Lower lobe of right lung (tissue), 2 donors: ENCODE results near the gene RAI14. TPM values are rescaled to one million over a fixed set of nuclear protein-coding genes. Genes with fewer than 3 reads are reported as not detected.
A peak's percentile ranks its signal among the peaks of the same experiment; 100 is the strongest.

ENCODE experiments used
- ATAC-seq, 2 donors: fragments of 200-7000 bp; cut with Tn5 transposase; one replicate each; pipeline ENCODE4 v1.9.1; 2020 to 2022; ENCODE audit warnings: mild to moderate bottlenecking in 2 of 2, moderate library complexity in 2 of 2
- DNase-seq: peaks from one replicate; pipeline ENCODE4 v3.0.0-alpha.2; 2020
- H3K27ac ChIP-seq: fragments of 200-600 bp; one replicate; pipeline ENCODE4 v1.8.0; 2022
- H3K27me3 ChIP-seq: fragments of 200-600 bp; one replicate; pipeline ENCODE4 v1.8.0; 2022; ENCODE audit warnings: low read depth
- H3K36me3 ChIP-seq: fragments of 200-600 bp; one replicate; pipeline ENCODE4 v1.8.0; 2022; ENCODE audit warnings: mild to moderate bottlenecking
- H3K4me1 ChIP-seq: fragments of 200-600 bp; one replicate; pipeline ENCODE4 v1.8.0; 2022
- H3K4me3 ChIP-seq: fragments of 200-600 bp; one replicate; pipeline ENCODE4 v1.8.0; 2022; ENCODE audit warnings: mild to moderate bottlenecking
- H3K9me3 ChIP-seq: fragments of 200-600 bp; one replicate; pipeline ENCODE4 v1.8.0; 2022
- CTCF ChIP-seq: fragments of 200-600 bp; IDR thresholded peaks from one replicate; pipeline ENCODE4 v1.8.0; 2022; ENCODE audit warnings: antibody characterized with exemption, mild to moderate bottlenecking
- intact Hi-C: fragments of 100-400 bp; cut with DNase I; formaldehyde crosslinking; loops from one replicate; pipeline ENCODE4 v1.11.0; 2022
- total RNA-seq: library from RNA; stranded (reverse); fragmentation: NEBNext Ultra II Directional; extraction: Animal tissue kit (Norgen Biotek cat#: 25700); gene quantifications from one replicate; pipeline ENCODE4 v1.2.1, GENCODE V29; 2021
- donor health status: DM: no; HTN: yes; CAD: no; lungs with severe emphysema.

RAI14 gene
- total RNA-seq, 1 donor from 2014 or later: 66.8 TPM

- no peak for TF ChIP-seq CTCF
- ATAC-seq: no peak
- H3K4me3 ChIP-seq: no peak overlapping the region
- DNase-seq: no peak
- H3K27ac ChIP-seq: no peak overlapping the region
- no peaks in the 10 kb centered on the region for H3K36me3 ChIP-seq
- no peaks in the 10 kb centered on the region for H3K27me3 ChIP-seq
- intact Hi-C loops: no loop called here
- peaks cover 17% of the 10 kb centered on the region for H3K4me1 ChIP-seq
- H3K9me3 ChIP-seq: no peaks in the 10 kb centered on the region
Observed at GRCh38 chr5:34737731-34738130, 81.6 kb downstream of the RAI14 start.

- Histone ChIP-seq H3K4me1 (peaks cover 17% of the 10 kb centered on the region), H3K27ac (no peak overlapping the region), H3K4me3 (no peak overlapping the region), H3K36me3 (no peaks in the 10 kb centered on the region), H3K27me3 (no peaks in the 10 kb centered on the region), H3K9me3 (no peaks in the 10 kb centered on the region)
- no peak for TF ChIP-seq CTCF
- intact Hi-C loops: no loop called here
- no peak for DNase-seq
- ATAC-seq: no peak
Observed at GRCh38 chr5:34738381-34738780, 82.3 kb downstream of the RAI14 start.

GRCh38 chr5:34740389-34740806, 84.3 kb downstream of the RAI14 start:
- no peak overlapping the region for H3K27ac ChIP-seq
- DNase-seq (no peak), ATAC-seq (peak; percentile 45 to 76)
- H3K4me1 ChIP-seq: peaks cover 17% of the 10 kb centered on the region
- H3K27me3 ChIP-seq: no peaks in the 10 kb centered on the region
- no peaks in the 10 kb centered on the region for H3K36me3 ChIP-seq
- TF ChIP-seq CTCF: no peak
- no peaks in the 10 kb centered on the region for H3K9me3 ChIP-seq
- intact Hi-C loops: no loop called here
- H3K4me3 ChIP-seq: no peak overlapping the region

- H3K4me3 ChIP-seq: no peak overlapping the region
- H3K36me3 ChIP-seq: no peaks in the 10 kb centered on the region
- H3K9me3 ChIP-seq: no peaks in the 10 kb centered on the region
- peaks cover 14% of the 10 kb centered on the region for H3K4me1 ChIP-seq
- intact Hi-C loops: no loop called here
- no peak overlapping the region for H3K27ac ChIP-seq
- DNase-seq (no peak), ATAC-seq (no peak)
- no peak for TF ChIP-seq CTCF
- H3K27me3 ChIP-seq: no peaks in the 10 kb centered on the region
Observed at GRCh38 chr5:34742061-34742460, 85.9 kb downstream of the RAI14 start.

GRCh38 chr5:34743878-34744277, 87.8 kb downstream of the RAI14 start:
- ATAC-seq: peak; percentile 15 to 76
- H3K27ac ChIP-seq: no peak overlapping the region

More at GRCh38 chr5:34743878-34744277, 87.8 kb downstream of the RAI14 start:
- no peaks in the 10 kb centered on the region for H3K36me3 ChIP-seq
- peaks cover 7% of the 10 kb centered on the region for H3K4me1 ChIP-seq
- DNase-seq: no peak
- H3K4me3 ChIP-seq: no peak overlapping the region
- intact Hi-C loops: no loop called here
- no peaks in the 10 kb centered on the region for H3K27me3 ChIP-seq
- no peaks in the 10 kb centered on the region for H3K9me3 ChIP-seq
- TF ChIP-seq CTCF: no peak
